DMS153 (cell line): Measurements from ENCODE around the gene HASPIN.
A peak's percentile ranks its signal among the peaks of the same experiment; 100 is the strongest.

Experiments
- DNase-seq: peaks from one replicate; lab custom pipeline; 2025; lab: John Stamatoyannopoulos, UW

The HASPIN gene

GRCh38 chr17:3735515-3735914 lies 11.8 kb downstream of the HASPIN start:
- no peak for DNase-seq

GRCh38 chr17:3738562-3739295 lies 15.0 kb downstream of the HASPIN start:
- DNase-seq = no peak

GRCh38 chr17:3739422-3740124 lies 15.9 kb downstream of the HASPIN start:
- DNase-seq = no peak

- DNase-seq = no peak
Measured at GRCh38 chr17:3740611-3741073, 16.9 kb downstream of the HASPIN start.

- DNase-seq = no peak
Measured at GRCh38 chr17:3744014-3744413, 20.3 kb downstream of the HASPIN start.

- no peak for DNase-seq
Measured at GRCh38 chr17:3745071-3745470, 21.4 kb downstream of the HASPIN start.

- no peak for DNase-seq
Measured at GRCh38 chr17:3747805-3748204, 24.1 kb downstream of the HASPIN start.

- DNase-seq = no peak
Measured at GRCh38 chr17:3748576-3748975, 24.9 kb downstream of the HASPIN start.

- no peak for DNase-seq
Measured at GRCh38 chr17:3750296-3750695, 26.6 kb downstream of the HASPIN start.

- no peak for DNase-seq
Measured at GRCh38 chr17:3750926-3751325, 27.2 kb downstream of the HASPIN start.

GRCh38 chr17:3751836-3752235 lies 28.1 kb downstream of the HASPIN start:
- DNase-seq = no peak

- no peak for DNase-seq
Measured at GRCh38 chr17:3753624-3754023, 29.9 kb downstream of the HASPIN start.

- DNase-seq = no peak
Measured at GRCh38 chr17:3754066-3754457, 30.4 kb downstream of the HASPIN start.

- peak; percentile 84 for DNase-seq
Measured at GRCh38 chr17:3754458-3755334, 31.0 kb downstream of the HASPIN start.

- DNase-seq = no peak
Measured at GRCh38 chr17:3755335-3756030, 31.8 kb downstream of the HASPIN start.

- no peak for DNase-seq
Measured at GRCh38 chr17:3759597-3760216, 36.0 kb downstream of the HASPIN start.

GRCh38 chr17:3761036-3761917 lies 37.6 kb downstream of the HASPIN start:
- DNase-seq = no peak

GRCh38 chr17:3761918-3762380 lies 38.2 kb downstream of the HASPIN start:
- no peak for DNase-seq

- DNase-seq = no peak
Measured at GRCh38 chr17:3762922-3763776, 39.4 kb downstream of the HASPIN start.
